ENCODE data around the gene ZBTB8B. TPM values are rescaled to one million over a fixed set of nuclear protein-coding genes. Genes with fewer than 3 reads are reported as not detected.

Gene ZBTB8B
- total RNA-seq, 2 experiments from 2014 or later = not detected

Other genes with a start within 250 kb of the ZBTB8B start
- 14.9 and 17.1 TPM in 2 replicates for gene TMEM234, start 242.7 kb upstream of the ZBTB8B start, total RNA-seq (2014; rRNA removed; shearing (Covaris generic))
- 17.5 and 24.5 TPM in 2 replicates for gene TMEM234, start 242.7 kb upstream of the ZBTB8B start, total RNA-seq (2022)
- gene EIF3I, start 242.7 kb upstream of the ZBTB8B start, total RNA-seq (2014; rRNA removed; shearing (Covaris generic)) = 144 and 182 TPM in 2 replicates
- 193 and 207 TPM in 2 replicates for gene EIF3I, start 242.7 kb upstream of the ZBTB8B start, total RNA-seq (2022)
- gene FAM167B, start 217.8 kb upstream of the ZBTB8B start, total RNA-seq (2014; rRNA removed; shearing (Covaris generic)) = 1.1 and 1.6 TPM in 2 replicates
- gene FAM167B, start 217.8 kb upstream of the ZBTB8B start, total RNA-seq (2022) = 1.8 and 3.1 TPM in 2 replicates
- 217 and 218 TPM in 2 replicates for gene LCK, start 213.8 kb upstream of the ZBTB8B start, total RNA-seq (2014; rRNA removed; shearing (Covaris generic))
- gene LCK, start 213.8 kb upstream of the ZBTB8B start, total RNA-seq (2022) = 135 and 146 TPM in 2 replicates
- gene HDAC1, start 173.0 kb upstream of the ZBTB8B start, total RNA-seq (2014; rRNA removed; shearing (Covaris generic)) = 259 and 270 TPM in 2 replicates
- gene HDAC1, start 173.0 kb upstream of the ZBTB8B start, total RNA-seq (2022) = 254 and 263 TPM in 2 replicates
- gene MARCKSL1, start 128.8 kb upstream of the ZBTB8B start, total RNA-seq (2014; rRNA removed; shearing (Covaris generic)) = 120 and 130 TPM in 2 replicates
- gene MARCKSL1, start 128.8 kb upstream of the ZBTB8B start, total RNA-seq (2022) = 246 and 288 TPM in 2 replicates
- gene FAM229A, start 102.6 kb upstream of the ZBTB8B start, total RNA-seq (2014; rRNA removed; shearing (Covaris generic)) = 3.2 and 5.2 TPM in 2 replicates
- gene FAM229A, start 102.6 kb upstream of the ZBTB8B start, total RNA-seq (2022) = 13.5 and 16.5 TPM in 2 replicates
- 1.1 and 2.0 TPM in 2 replicates for gene TSSK3, start 102.5 kb upstream of the ZBTB8B start, total RNA-seq (2014; rRNA removed; shearing (Covaris generic))
- gene TSSK3, start 102.5 kb upstream of the ZBTB8B start, total RNA-seq (2022) = 7.8 and 10.1 TPM in 2 replicates
- gene BSDC1, start 70.6 kb upstream of the ZBTB8B start, total RNA-seq (2014; rRNA removed; shearing (Covaris generic)) = 21.8 and 29.6 TPM in 2 replicates
- 41.8 and 42.5 TPM in 2 replicates for gene BSDC1, start 70.6 kb upstream of the ZBTB8B start, total RNA-seq (2022)
- 0.54 and 1.5 TPM in 2 replicates for gene ZBTB8A, start 74.4 kb downstream of the ZBTB8B start, total RNA-seq (2014; rRNA removed; shearing (Covaris generic))
- gene ZBTB8A, start 74.4 kb downstream of the ZBTB8B start, total RNA-seq (2022) = 0.24 and 0.29 TPM in 2 replicates
- gene ZBTB8OS, start 185.5 kb downstream of the ZBTB8B start, total RNA-seq (2014; rRNA removed; shearing (Covaris generic)) = 57.5 and 61.1 TPM in 2 replicates
- 110 and 119 TPM in 2 replicates for gene ZBTB8OS, start 185.5 kb downstream of the ZBTB8B start, total RNA-seq (2022)
- gene RBBP4, start 186.1 kb downstream of the ZBTB8B start, total RNA-seq (2014; rRNA removed; shearing (Covaris generic)) = 353 and 393 TPM in 2 replicates
- 597 and 621 TPM in 2 replicates for gene RBBP4, start 186.1 kb downstream of the ZBTB8B start, total RNA-seq (2022)
- 0.09 TPM in 1 of 2 replicates, not detected in the other for gene SYNC, start 237.7 kb downstream of the ZBTB8B start, total RNA-seq (2014; rRNA removed; shearing (Covaris generic))
- not detected in 2 replicates for gene SYNC, start 237.7 kb downstream of the ZBTB8B start, total RNA-seq (2022)

All from OCI-LY7 (cell line).